Esophagus (tissue), 2 donors: ENCODE data around the gene MCAT. TPM values are rescaled to one million over a fixed set of nuclear protein-coding genes. Genes with fewer than 3 reads are reported as not detected.

Experiments used
- H3K27ac ChIP-seq, 2 donors: one replicate each; pipeline ENCODE4 v1.5.1; 2013; ENCODE audit warnings: low read depth in 2 of 2, mild to moderate bottlenecking in 2 of 2, inconsistent platforms in 1 of 2, low read length in 1 of 2, moderate library complexity in 1 of 2
- H3K27me3 ChIP-seq, 2 donors: one replicate each; pipeline ENCODE4 v1.6.1; 2013; ENCODE audit warnings: low read length in 2 of 2, control low read depth in 1 of 2, mild to moderate bottlenecking in 1 of 2; ENCODE audit not compliant: insufficient read depth in 2 of 2, control insufficient read depth in 1 of 2
- H3K36me3 ChIP-seq, 2 donors: one replicate each; pipeline ENCODE4 v1.6.1; 2013; ENCODE audit warnings: low read length in 1 of 2; ENCODE audit not compliant: control insufficient read depth in 2 of 2, insufficient read depth in 2 of 2
- H3K4me1 ChIP-seq, 2 donors: one replicate each; pipeline ENCODE4 v1.6.1; 2013; ENCODE audit warnings: low read length in 1 of 2; ENCODE audit not compliant: control insufficient read depth in 2 of 2, insufficient read depth in 2 of 2
- H3K4me3 ChIP-seq, 2 donors: one replicate each; pipeline ENCODE4 v1.5.1; 2013; ENCODE audit warnings: low read length in 2 of 2, mild to moderate bottlenecking in 2 of 2, low read depth in 1 of 2, moderate library complexity in 1 of 2
- H3K9me3 ChIP-seq, 2 donors: one replicate each; pipeline ENCODE4 v1.6.1; 2013; ENCODE audit warnings: mild to moderate bottlenecking in 2 of 2, low read depth in 1 of 2, low read length in 1 of 2, moderate library complexity in 1 of 2; ENCODE audit not compliant: control insufficient read depth in 2 of 2, insufficient read depth in 1 of 2
- WGBS, 2 donors: extraction: QIAGEN DNeasy Blood & Tissue Kit; methylation state at CpG; one replicate each; pipeline ENCODE4 v1.1.7; 2013; 5-methylcytosine and 5-hydroxymethylcytosine counted together
- polyA plus RNA-seq, 2 donors: library from polyadenylated mRNA; stranded (reverse); fragments of 200-250 nt; gene quantifications; one replicate each; pipeline ENCODE4 v1.2.3, GENCODE V29; 2013
- donor health status: healthy with polysubstance abuse.
- donor health status: Bipolar disorder and iron deficiency.

Gene MCAT
- polyA plus RNA-seq, 2 donors, result 10.2 to 16.6 TPM

GRCh38 chr22:43088984-43089717, 54.0 kb downstream of the MCAT start, which contains the start of gene TTLL1:
TTLL1 (minus strand) TSS chr22:43089391; CDS start chr22:43075586, 13,805 bp downstream.
- H3K4me1 ChIP-seq, result peaks cover under 1 to 4% of the 10 kb centered on the region in 2 donors
- 4 to 5% methylated on average over 55 to 64 of the region's 64 CpGs for WGBS, 2 donors
- H3K27me3 ChIP-seq, result no peaks in the 10 kb centered on the region
- H3K4me3 ChIP-seq, result peak within 1 kb of the TSS; percentile 70 to 83
- H3K27ac ChIP-seq, result peak within 1 kb of the TSS; percentile 83 to 87
- no peaks in the 10 kb centered on the region for H3K36me3 ChIP-seq
- H3K9me3 ChIP-seq, result no peaks in the 10 kb centered on the region

- Histone ChIP-seq H3K27me3 (no peaks in the 10 kb centered on the region), H3K9me3 (no peaks in the 10 kb centered on the region), H3K36me3 (no peaks in the 10 kb centered on the region), H3K4me1 (peaks cover 0 to 4% of the 10 kb centered on the region in 2 donors), H3K4me3 (peak overlapping the region; percentile 70 to 83), H3K27ac (peak overlapping the region; percentile 47 to 83)
- WGBS, 2 donors, result 38 to 49% methylated on average over 9 of the region's 9 CpGs
Measured at GRCh38 chr22:43088627-43088983, 54.6 kb downstream of the MCAT start.

- H3K36me3 ChIP-seq, result no peaks in the 10 kb centered on the region
- H3K4me3 ChIP-seq, result no peak overlapping the region
- H3K9me3 ChIP-seq, result no peaks in the 10 kb centered on the region
- peaks cover 0 to 7% of the 10 kb centered on the region in 2 donors for H3K4me1 ChIP-seq
- no peaks in the 10 kb centered on the region for H3K27me3 ChIP-seq
- WGBS, 2 donors, result 58 to 75% methylated on average over 19 of the region's 19 CpGs
- no peak overlapping the region for H3K27ac ChIP-seq
Measured at GRCh38 chr22:43085658-43086606, 57.3 kb downstream of the MCAT start.

Other genes starting within 250 kb of the MCAT start
- 10 to 100 TPM; 17.1 to 20.3 TPM for gene PACSIN2, start 128.2 kb downstream of the MCAT start, polyA plus RNA-seq
- gene TTLL1, start 54.0 kb downstream of the MCAT start, polyA plus RNA-seq, result 1 to 10 TPM; 2.2 to 2.4 TPM
- 10 to 100 TPM; 11.4 to 18.5 TPM for gene BIK, start 32.6 kb downstream of the MCAT start, polyA plus RNA-seq
- 100 to 1,000 TPM; 660 to 791 TPM for gene TSPO, start 8.2 kb upstream of the MCAT start, polyA plus RNA-seq
- gene TTLL12, start 43.7 kb upstream of the MCAT start, polyA plus RNA-seq, result 10 to 100 TPM; 79.5 to 96.4 TPM
- gene SCUBE1, start 200.0 kb upstream of the MCAT start, polyA plus RNA-seq, result 1 to 10 TPM; 2.2 to 2.4 TPM